HFF-Myc (cell line): ENCODE data around the gene TTC29.

Source experiments
- DNase-seq: peaks from one replicate; pipeline ENCODE4 v3.0.0-alpha.2; 2011; ENCODE audit warnings: low read depth; ENCODE audit errors: extremely low read depth
- H3K4me3 ChIP-seq: replicated peaks from 2 replicates; pipeline ENCODE4 v1.5.1; 2011; ENCODE audit warnings: low read depth, mild to moderate bottlenecking, control low read depth, low read length
- TF ChIP-seq, protein P1 (sequence below): IDR thresholded peaks from 2 replicates; pipeline ENCODE4 v1.5.1; 2012; ENCODE audit warnings: mild to moderate bottlenecking, low read depth, low read length, control low read depth; ENCODE audit errors: missing control alignments

Gene TTC29

DNA sequence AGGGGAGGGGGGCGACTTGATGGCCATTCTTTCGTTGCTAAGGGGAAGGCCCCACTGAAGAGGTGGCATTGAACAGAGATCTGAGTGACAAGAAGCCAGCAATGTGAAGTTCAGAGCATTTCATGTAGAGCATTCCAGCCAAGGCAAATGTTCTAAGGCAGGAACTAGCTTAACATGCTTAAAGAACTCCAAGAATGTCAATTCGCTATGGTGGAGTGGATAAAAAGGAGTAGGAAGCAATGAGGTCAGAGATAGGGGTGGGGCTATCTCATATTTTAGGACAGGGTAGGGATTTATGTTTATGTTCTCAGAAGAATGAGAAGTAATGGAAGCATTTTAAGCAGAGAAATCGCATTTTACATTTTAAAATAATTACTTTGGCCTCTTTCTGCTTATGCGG lies 130.9 kb downstream of the TTC29 start:
- no peak overlapping the region for H3K4me3 ChIP-seq
- TF ChIP-seq, protein P1, sequence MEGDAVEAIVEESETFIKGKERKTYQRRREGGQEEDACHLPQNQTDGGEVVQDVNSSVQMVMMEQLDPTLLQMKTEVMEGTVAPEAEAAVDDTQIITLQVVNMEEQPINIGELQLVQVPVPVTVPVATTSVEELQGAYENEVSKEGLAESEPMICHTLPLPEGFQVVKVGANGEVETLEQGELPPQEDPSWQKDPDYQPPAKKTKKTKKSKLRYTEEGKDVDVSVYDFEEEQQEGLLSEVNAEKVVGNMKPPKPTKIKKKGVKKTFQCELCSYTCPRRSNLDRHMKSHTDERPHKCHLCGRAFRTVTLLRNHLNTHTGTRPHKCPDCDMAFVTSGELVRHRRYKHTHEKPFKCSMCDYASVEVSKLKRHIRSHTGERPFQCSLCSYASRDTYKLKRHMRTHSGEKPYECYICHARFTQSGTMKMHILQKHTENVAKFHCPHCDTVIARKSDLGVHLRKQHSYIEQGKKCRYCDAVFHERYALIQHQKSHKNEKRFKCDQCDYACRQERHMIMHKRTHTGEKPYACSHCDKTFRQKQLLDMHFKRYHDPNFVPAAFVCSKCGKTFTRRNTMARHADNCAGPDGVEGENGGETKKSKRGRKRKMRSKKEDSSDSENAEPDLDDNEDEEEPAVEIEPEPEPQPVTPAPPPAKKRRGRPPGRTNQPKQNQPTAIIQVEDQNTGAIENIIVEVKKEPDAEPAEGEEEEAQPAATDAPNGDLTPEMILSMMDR, result no peak
- DNase-seq, result no peak

- no peak for DNase-seq
- TF ChIP-seq, protein P1, result no peak
- no peak overlapping the region for H3K4me3 ChIP-seq
Measured at GRCh38 chr4:146795711-146796110, 150.0 kb downstream of the TTC29 start.

DNA sequence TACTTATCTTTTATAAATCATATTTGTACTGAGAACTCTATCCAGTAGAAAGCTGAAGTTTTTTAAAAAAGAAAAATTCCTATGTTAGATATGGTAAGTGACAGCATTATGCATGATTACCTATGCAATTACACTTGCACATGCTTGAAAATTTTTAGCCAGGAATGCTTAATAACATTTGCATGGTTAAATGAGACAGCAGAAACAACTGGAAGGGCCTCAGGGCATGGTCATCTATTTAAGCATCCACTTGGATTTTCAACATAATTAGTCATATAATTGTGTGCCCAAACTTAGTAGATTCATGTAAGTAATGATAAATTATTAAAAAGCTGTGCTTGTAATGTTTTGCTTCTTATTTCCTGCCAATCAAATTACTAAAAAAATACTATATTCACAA lies 151.9 kb downstream of the TTC29 start:
- TF ChIP-seq, protein P1, result no peak
- no peak for DNase-seq
- H3K4me3 ChIP-seq, result no peak overlapping the region

GRCh38 chr4:146791439-146791838 lies 154.2 kb downstream of the TTC29 start:
- TF ChIP-seq, protein P1, result no peak
- DNase-seq, result no peak
- no peak overlapping the region for H3K4me3 ChIP-seq

DNA sequence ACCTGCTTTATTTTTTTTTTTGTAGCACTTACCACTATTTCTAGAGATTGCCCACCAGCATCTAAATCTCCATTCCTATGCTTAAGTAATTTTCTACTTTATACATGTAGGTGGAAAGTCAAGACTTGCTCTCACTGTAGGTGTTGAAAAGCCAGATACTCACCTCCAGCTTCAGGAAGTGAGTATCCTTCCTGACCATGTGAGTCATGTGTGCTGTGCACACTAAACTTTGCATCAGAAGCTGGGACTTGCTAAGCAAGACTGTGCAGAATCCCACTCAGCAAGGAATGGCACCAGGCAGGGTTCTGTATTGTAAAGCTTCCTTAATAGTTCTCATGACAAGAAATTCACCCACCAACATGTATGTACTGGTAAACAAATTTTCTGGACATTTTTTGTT lies 155.1 kb downstream of the TTC29 start:
- no peak overlapping the region for H3K4me3 ChIP-seq
- TF ChIP-seq, protein P1, result no peak
- DNase-seq, result no peak

GRCh38 chr4:146787731-146788130 lies 157.9 kb downstream of the TTC29 start:
- no peak overlapping the region for H3K4me3 ChIP-seq
- DNase-seq, result no peak

DNA sequence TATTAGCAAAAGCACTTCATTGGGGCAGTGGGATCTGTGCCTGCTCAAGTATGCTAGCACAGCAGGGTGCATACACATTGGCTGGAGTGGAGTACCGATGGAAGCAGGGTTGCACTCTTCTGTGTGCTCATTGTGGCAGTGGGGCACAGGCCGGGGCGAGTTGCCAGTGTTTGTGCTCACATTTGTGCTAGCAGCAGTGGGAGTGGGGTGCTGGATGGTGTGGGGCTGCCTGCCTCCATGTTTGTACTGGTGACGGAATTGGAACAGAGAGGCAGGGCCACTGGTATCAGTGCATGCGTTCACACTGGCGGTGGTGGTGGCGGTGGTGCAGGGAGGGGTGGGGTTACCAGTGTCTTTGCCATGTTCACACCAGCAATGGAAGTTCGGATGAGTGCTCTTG lies 169.0 kb downstream of the TTC29 start:
- TF ChIP-seq, protein P1, result no peak
- no peak overlapping the region for H3K4me3 ChIP-seq
- no peak for DNase-seq

More at GRCh38 chr4:146787731-146788130, 157.9 kb downstream of the TTC29 start:
- TF ChIP-seq, protein P1, result no peak
